SKM-1 treated with dmso at 0.1 percent for 144 hours (cell line): ENCODE results near the gene VTI1A.

Source experiments
- DNase-seq: peaks from one replicate; lab custom pipeline; 2025; ENCODE audit not compliant: unreplicated experiment; lab: John Stamatoyannopoulos, UW

The VTI1A gene

GRCh38 chr10:112821663-112822062, 374.6 kb downstream of the VTI1A start:
- DNase-seq = no peak

GRCh38 chr10:112823007-112823406, 376.0 kb downstream of the VTI1A start:
- no peak for DNase-seq

- no peak for DNase-seq
Observed at GRCh38 chr10:112823604-112824003, 376.6 kb downstream of the VTI1A start.

GRCh38 chr10:112826018-112826697, 379.1 kb downstream of the VTI1A start:
- no peak for DNase-seq

GRCh38 chr10:112827086-112827485, 380.1 kb downstream of the VTI1A start:
- DNase-seq = no peak

GRCh38 chr10:112827951-112828350, 380.9 kb downstream of the VTI1A start:
- no peak for DNase-seq

GRCh38 chr10:112831859-112832258, 384.8 kb downstream of the VTI1A start:
- DNase-seq = no peak

- no peak for DNase-seq
Observed at GRCh38 chr10:112832361-112832878, 385.4 kb downstream of the VTI1A start.

GRCh38 chr10:112832959-112833358, 385.9 kb downstream of the VTI1A start:
- no peak for DNase-seq

GRCh38 chr10:112834751-112835181, 387.8 kb downstream of the VTI1A start:
- DNase-seq = no peak

- no peak for DNase-seq
Observed at GRCh38 chr10:112835217-112835715, 388.3 kb downstream of the VTI1A start.

- no peak for DNase-seq
Observed at GRCh38 chr10:112835944-112836451, 389.0 kb downstream of the VTI1A start.

GRCh38 chr10:112838784-112839481, 391.9 kb downstream of the VTI1A start:
- no peak for DNase-seq

- DNase-seq = no peak
Observed at GRCh38 chr10:112839928-112840654, 393.1 kb downstream of the VTI1A start.

GRCh38 chr10:112841549-112841948, 394.5 kb downstream of the VTI1A start:
- no peak for DNase-seq

GRCh38 chr10:112842832-112843360, 395.9 kb downstream of the VTI1A start:
- no peak for DNase-seq

- DNase-seq = peak; percentile 51
Observed at GRCh38 chr10:112843623-112844022, 396.6 kb downstream of the VTI1A start.

- DNase-seq = no peak
Observed at GRCh38 chr10:112844681-112845544, 397.9 kb downstream of the VTI1A start.

GRCh38 chr10:112847778-112848177, 400.8 kb downstream of the VTI1A start:
- DNase-seq = no peak

- no peak for DNase-seq
Observed at GRCh38 chr10:112848228-112848627, 401.2 kb downstream of the VTI1A start.
